Loucy (cell line): ENCODE results near the gene C10orf143.

ENCODE experiments used
- H2AFZ ChIP-seq: fragments of 200-600 bp; sonication (generic); 2 replicates; pipeline ENCODE4 v1.6.0; 2016; ENCODE audit warnings: antibody characterized with exemption, mild to moderate bottlenecking, low read length, moderate library complexity
- H3F3A ChIP-seq: fragments of 200-600 bp; 2 replicates; pipeline ENCODE4 v1.6.0; 2016; ENCODE audit warnings: antibody characterized with exemption, low read depth, mild to moderate bottlenecking
- H3K27me3 ChIP-seq: fragments of 200-600 bp; sonication (generic); 2 replicates; pipeline ENCODE4 v1.6.1; 2014; ENCODE audit warnings: low read length, mild to moderate bottlenecking; ENCODE audit not compliant: insufficient read depth, poor library complexity, severe bottlenecking
- H3K36me3 ChIP-seq: fragments of 200-600 bp; sonication (generic); 2 replicates; pipeline ENCODE4 v1.6.1; 2016; ENCODE audit warnings: low read length; ENCODE audit not compliant: insufficient read depth
- H3K4me1 ChIP-seq: fragments of 200-600 bp; sonication (generic); 2 replicates; pipeline ENCODE4 v1.5.1; 2014; ENCODE audit warnings: low read length, mild to moderate bottlenecking; ENCODE audit not compliant: insufficient read depth, poor library complexity, severe bottlenecking
- H3K4me2 ChIP-seq: fragments of 200-600 bp; sonication (generic); 2 replicates; pipeline ENCODE4 v1.6.0; 2014; ENCODE audit warnings: antibody characterized with exemption, low read length, low read depth, mild to moderate bottlenecking; ENCODE audit not compliant: poor library complexity, severe bottlenecking
- H3K4me3 ChIP-seq: fragments of 200-600 bp; sonication (generic); 2 replicates; pipeline ENCODE4 v1.5.1; 2014; ENCODE audit warnings: low read length, mild to moderate bottlenecking, mixed read lengths; ENCODE audit not compliant: poor library complexity, severe bottlenecking
- H3K79me2 ChIP-seq: fragments of 200-600 bp; sonication (generic); 2 replicates; pipeline ENCODE4 v1.6.1; 2014; ENCODE audit warnings: low read length; ENCODE audit not compliant: insufficient read depth
- H3K9ac ChIP-seq: fragments of 200-600 bp; sonication (generic); 2 replicates; pipeline ENCODE4 v1.6.0; 2014; ENCODE audit warnings: mild to moderate bottlenecking, low read depth, low read length, moderate library complexity; ENCODE audit not compliant: poor library complexity, severe bottlenecking
- H3K9me2 ChIP-seq: fragments of 200-600 bp; sonication (generic); replicated peaks from 2 replicates; pipeline ENCODE4 v1.6.1; 2016; ENCODE audit warnings: low read depth, low read length, mixed read lengths
- H3K9me3 ChIP-seq: fragments of 200-600 bp; sonication (generic); 2 replicates; pipeline ENCODE4 v1.6.1; 2014; ENCODE audit warnings: mild to moderate bottlenecking, antibody characterized with exemption, low read length, low read depth; ENCODE audit not compliant: insufficient read depth
- H4K20me1 ChIP-seq: fragments of 200-600 bp; sonication (generic); 2 replicates; pipeline ENCODE4 v1.6.0; 2014; ENCODE audit warnings: antibody characterized with exemption, low read length, mild to moderate bottlenecking; ENCODE audit not compliant: insufficient read depth, poor library complexity, severe bottlenecking
- EZH2phosphoT487 ChIP-seq: fragments of 200-600 bp; IDR thresholded peaks from 2 replicates; pipeline ENCODE4 v1.6.1; 2018; ENCODE audit warnings: antibody characterized with exemption, mild to moderate bottlenecking, moderate library complexity, borderline replicate concordance
- TF ChIP-seq, protein P1 (sequence below): fragments of 200-600 bp; sonication (generic); conservative IDR thresholded peaks from 2 replicates; pipeline ENCODE4 v1.5.1; 2014; ENCODE audit warnings: mild to moderate bottlenecking, antibody characterized with exemption, low read length

C10orf143 gene

GRCh38 chr10:130140425-130140824 is 29.8 kb upstream of the C10orf143 start:
- Histone ChIP-seq H3K4me1 (peaks cover 49% of the 10 kb centered on the region), H3K9ac (peak overlapping the region; percentile 37), H4K20me1 (peaks cover 70% of the 10 kb centered on the region), H2AFZ (no peak overlapping the region), H3F3A (no peaks in the 10 kb centered on the region), H3K36me3 (no peaks in the 10 kb centered on the region), H3K27me3 (no peaks in the 10 kb centered on the region), H3K4me2 (peak overlapping the region; percentile 90), H3K79me2 (peaks cover 89% of the 10 kb centered on the region), H3K9me3 (no peaks in the 10 kb centered on the region), H3K9me2 (no peaks in the 10 kb centered on the region), H3K4me3 (peak overlapping the region; percentile 93)
- TF ChIP-seq EZH2phosphoT487, result no peak
- TF ChIP-seq, protein P1, sequence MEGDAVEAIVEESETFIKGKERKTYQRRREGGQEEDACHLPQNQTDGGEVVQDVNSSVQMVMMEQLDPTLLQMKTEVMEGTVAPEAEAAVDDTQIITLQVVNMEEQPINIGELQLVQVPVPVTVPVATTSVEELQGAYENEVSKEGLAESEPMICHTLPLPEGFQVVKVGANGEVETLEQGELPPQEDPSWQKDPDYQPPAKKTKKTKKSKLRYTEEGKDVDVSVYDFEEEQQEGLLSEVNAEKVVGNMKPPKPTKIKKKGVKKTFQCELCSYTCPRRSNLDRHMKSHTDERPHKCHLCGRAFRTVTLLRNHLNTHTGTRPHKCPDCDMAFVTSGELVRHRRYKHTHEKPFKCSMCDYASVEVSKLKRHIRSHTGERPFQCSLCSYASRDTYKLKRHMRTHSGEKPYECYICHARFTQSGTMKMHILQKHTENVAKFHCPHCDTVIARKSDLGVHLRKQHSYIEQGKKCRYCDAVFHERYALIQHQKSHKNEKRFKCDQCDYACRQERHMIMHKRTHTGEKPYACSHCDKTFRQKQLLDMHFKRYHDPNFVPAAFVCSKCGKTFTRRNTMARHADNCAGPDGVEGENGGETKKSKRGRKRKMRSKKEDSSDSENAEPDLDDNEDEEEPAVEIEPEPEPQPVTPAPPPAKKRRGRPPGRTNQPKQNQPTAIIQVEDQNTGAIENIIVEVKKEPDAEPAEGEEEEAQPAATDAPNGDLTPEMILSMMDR, result no peak

DNA sequence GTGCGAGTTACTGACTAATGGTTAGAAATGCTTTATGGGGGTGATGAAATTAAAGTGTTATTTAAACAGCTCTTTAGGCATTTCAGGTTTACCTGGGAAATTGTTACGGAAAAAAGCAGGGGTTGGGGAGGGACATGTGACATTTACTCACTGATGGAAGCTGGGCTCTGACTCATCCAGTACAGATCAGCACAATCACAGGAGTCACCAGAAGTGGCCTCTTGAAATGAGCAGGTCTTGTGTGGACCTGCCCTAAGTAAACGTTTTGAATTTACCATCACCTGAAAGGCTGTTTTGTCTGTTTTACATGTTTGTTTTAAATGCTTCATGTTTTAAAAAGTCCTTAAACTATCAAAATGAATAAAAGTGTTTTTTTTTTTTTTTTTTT is 27.8 kb upstream of the C10orf143 start:
- H3F3A ChIP-seq, result no peaks in the 10 kb centered on the region
- peaks cover 65% of the 10 kb centered on the region for H4K20me1 ChIP-seq
- H3K9ac ChIP-seq, result peak overlapping the region; percentile 84
- no peaks in the 10 kb centered on the region for H3K27me3 ChIP-seq
- H3K9me3 ChIP-seq, result no peaks in the 10 kb centered on the region
- H3K4me3 ChIP-seq, result peak overlapping the region; percentile 93
- H3K9me2 ChIP-seq, result no peaks in the 10 kb centered on the region
- H2AFZ ChIP-seq, result no peak overlapping the region
- H3K79me2 ChIP-seq, result peaks cover 71% of the 10 kb centered on the region
- peak overlapping the region; percentile 90 for H3K4me2 ChIP-seq
- no peaks in the 10 kb centered on the region for H3K36me3 ChIP-seq
- TF ChIP-seq EZH2phosphoT487, result no peak
- TF ChIP-seq, protein P1, result no peak
- H3K4me1 ChIP-seq, result peaks cover 49% of the 10 kb centered on the region

GRCh38 chr10:130137659-130138478 is 27.2 kb upstream of the C10orf143 start:
- H3K9me2 ChIP-seq, result no peaks in the 10 kb centered on the region
- no peaks in the 10 kb centered on the region for H3K36me3 ChIP-seq
- no peak overlapping the region for H2AFZ ChIP-seq
- H4K20me1 ChIP-seq, result peaks cover 60% of the 10 kb centered on the region
- H3K4me3 ChIP-seq, result peak overlapping the region; percentile 93
- peak overlapping the region; percentile 90 for H3K4me2 ChIP-seq
- no peaks in the 10 kb centered on the region for H3F3A ChIP-seq
- H3K79me2 ChIP-seq, result peaks cover 65% of the 10 kb centered on the region
- no peaks in the 10 kb centered on the region for H3K9me3 ChIP-seq
- H3K27me3 ChIP-seq, result no peaks in the 10 kb centered on the region
- peak overlapping the region; percentile 84 for H3K9ac ChIP-seq
- no peak for TF ChIP-seq EZH2phosphoT487
- TF ChIP-seq, protein P1, result no peak
- peaks cover 49% of the 10 kb centered on the region for H3K4me1 ChIP-seq
